GM12891 (cell line): ENCODE measurements around the gene TP53I3.

Experiments
- POLR2A ChIP-seq: IDR thresholded peaks from 2 replicates; pipeline ENCODE4 v1.6.1; 2011; ENCODE audit warnings: low read depth, low read length, control low read depth
- POLR2AphosphoS5 ChIP-seq: IDR thresholded peaks from 2 replicates; pipeline ENCODE4 v1.6.1; 2011; ENCODE audit warnings: low read depth, low read length, control low read depth

DNA sequence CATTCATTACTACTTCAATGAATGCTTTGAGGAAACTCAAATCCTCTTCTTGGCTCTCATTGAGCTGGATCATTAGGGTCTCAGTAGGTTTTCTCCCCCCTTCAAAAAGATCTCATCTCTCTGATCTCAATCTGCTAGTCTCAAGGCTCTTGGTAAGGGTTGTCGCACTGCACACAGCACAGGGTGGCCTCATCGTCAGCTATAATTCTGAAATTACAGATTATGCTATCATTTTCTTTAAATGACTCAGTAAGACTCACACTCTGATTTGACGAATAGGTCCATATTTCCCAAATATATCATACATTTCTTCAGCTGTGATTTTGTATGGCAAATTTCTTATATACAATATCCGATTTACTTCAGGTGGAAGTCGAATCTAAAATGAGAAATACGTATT is 10.8 kb downstream of the TP53I3 start:
- no peak for TF ChIP-seq POLR2AphosphoS5
- TF ChIP-seq POLR2A, result no peak
